Progenitor cell of endocrine pancreas (in vitro differentiated cells): ENCODE measurements around the gene OXSR1. TPM values are rescaled to one million over a fixed set of nuclear protein-coding genes. Genes with fewer than 3 reads are reported as not detected.

Source experiments
- DNase-seq: peaks from one replicate; pipeline ENCODE4 v3.0.0; 2021; ENCODE audit warnings: low spot score; ENCODE audit not compliant: unreplicated experiment
- H3K27ac Mint-ChIP-seq: 2 replicates; pipeline ENCODE4 v1.8.0; 2021; ENCODE audit warnings: mild to moderate bottlenecking, moderate library complexity, mixed read lengths
- H3K27me3 Mint-ChIP-seq: 2 replicates; pipeline ENCODE4 v1.8.0; 2021; ENCODE audit warnings: mixed read lengths
- H3K36me3 Mint-ChIP-seq: 2 replicates; pipeline ENCODE4 v1.8.0; 2022; ENCODE audit warnings: mixed read lengths; ENCODE audit not compliant: insufficient read depth
- H3K4me1 Mint-ChIP-seq: 2 replicates; pipeline ENCODE4 v1.8.0; 2021; ENCODE audit warnings: low read depth, mixed read lengths
- H3K4me3 Mint-ChIP-seq: 2 replicates; pipeline ENCODE4 v1.8.0; 2021; ENCODE audit warnings: low read depth, mild to moderate bottlenecking, moderate library complexity, mixed read lengths
- H3K9me3 Mint-ChIP-seq: 2 replicates; pipeline ENCODE4 v1.8.0; 2021; ENCODE audit warnings: low read depth, mixed read lengths
- total RNA-seq: library from RNA; stranded (reverse); gene quantifications from 2 replicates; pipeline ENCODE4 v1.2.1, GENCODE V29; 2021
- TF ChIP-seq, protein P1 (sequence below): fragments of 200-600 bp; sonication (generic); IDR thresholded peaks from one replicate; pipeline ENCODE4 v1.5.0; 2021; ENCODE audit warnings: antibody characterized with exemption, mild to moderate bottlenecking; ENCODE audit not compliant: unreplicated experiment

OXSR1 gene
- total RNA-seq, 1 donor from 2014 or later, result 55.5 TPM

DNA sequence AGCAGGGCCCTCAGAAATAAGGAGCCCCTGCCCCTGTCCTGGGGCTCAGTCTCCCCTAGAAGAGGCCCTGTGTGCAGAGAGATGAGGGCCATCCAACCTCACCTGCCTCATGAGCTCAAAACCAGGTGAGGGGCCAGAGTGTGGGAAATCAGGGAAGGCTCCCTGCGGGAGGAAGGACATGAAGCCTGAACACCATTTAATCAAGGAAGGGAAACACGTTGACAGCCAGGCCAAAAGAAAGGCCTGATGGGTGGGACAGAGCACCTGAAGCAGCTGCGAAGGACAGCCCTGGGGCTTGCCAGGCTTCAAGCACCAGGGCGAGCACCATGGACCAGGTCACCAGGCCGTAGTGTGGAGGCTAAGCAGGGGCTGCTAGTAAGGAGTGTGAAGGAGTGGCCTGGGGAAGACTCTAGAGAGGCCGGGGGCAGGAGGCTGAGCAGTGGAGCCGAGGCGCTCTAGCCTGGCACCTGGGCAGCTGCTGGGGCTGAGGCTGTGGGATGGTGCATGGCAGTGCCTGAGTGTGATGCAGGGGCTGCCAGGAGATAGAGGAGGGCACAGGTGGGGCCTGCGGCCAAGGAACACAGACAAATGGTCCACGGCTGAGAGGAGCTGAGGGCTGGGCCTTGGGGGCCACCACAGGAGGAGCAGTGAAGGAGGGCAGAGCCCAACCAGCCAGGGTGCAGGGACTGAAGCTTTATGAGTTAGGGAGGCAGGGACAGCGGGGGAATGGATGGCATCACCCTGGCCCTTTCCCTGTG is 44.5 kb upstream of the OXSR1 start:
- TF ChIP-seq, protein P1, sequence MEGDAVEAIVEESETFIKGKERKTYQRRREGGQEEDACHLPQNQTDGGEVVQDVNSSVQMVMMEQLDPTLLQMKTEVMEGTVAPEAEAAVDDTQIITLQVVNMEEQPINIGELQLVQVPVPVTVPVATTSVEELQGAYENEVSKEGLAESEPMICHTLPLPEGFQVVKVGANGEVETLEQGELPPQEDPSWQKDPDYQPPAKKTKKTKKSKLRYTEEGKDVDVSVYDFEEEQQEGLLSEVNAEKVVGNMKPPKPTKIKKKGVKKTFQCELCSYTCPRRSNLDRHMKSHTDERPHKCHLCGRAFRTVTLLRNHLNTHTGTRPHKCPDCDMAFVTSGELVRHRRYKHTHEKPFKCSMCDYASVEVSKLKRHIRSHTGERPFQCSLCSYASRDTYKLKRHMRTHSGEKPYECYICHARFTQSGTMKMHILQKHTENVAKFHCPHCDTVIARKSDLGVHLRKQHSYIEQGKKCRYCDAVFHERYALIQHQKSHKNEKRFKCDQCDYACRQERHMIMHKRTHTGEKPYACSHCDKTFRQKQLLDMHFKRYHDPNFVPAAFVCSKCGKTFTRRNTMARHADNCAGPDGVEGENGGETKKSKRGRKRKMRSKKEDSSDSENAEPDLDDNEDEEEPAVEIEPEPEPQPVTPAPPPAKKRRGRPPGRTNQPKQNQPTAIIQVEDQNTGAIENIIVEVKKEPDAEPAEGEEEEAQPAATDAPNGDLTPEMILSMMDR, result no peak
- Mint-ChIP-seq H3K27me3 (peaks cover 2% of the 10 kb centered on the region), H3K9me3 (no peaks in the 10 kb centered on the region), H3K4me3 (no peak overlapping the region), H3K36me3 (peaks cover 18% of the 10 kb centered on the region), H3K27ac (peak overlapping the region; percentile 87), H3K4me1 (no peaks in the 10 kb centered on the region)
- DNase-seq, result no peak

DNA sequence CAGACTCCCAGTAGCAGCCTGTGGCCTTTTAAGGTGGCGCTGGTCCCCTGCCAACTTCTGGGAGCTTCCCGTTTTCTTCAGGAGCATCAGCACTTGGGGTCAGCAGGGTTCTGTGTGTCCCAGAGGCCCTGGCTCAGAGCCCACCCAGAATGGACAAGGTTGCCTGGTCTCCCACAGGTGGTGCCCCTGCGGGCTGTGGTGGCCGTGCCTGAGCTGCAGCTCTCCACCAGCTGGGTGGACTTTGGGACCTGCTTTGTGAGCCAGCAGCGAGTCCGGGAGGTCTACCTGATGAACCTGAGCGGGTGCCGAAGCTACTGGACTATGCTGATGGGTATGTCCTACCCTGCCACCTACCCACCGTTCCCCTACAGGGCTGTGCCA is 43.9 kb upstream of the OXSR1 start:
- Mint-ChIP-seq H3K9me3 (no peaks in the 10 kb centered on the region), H3K27me3 (no peaks in the 10 kb centered on the region), H3K27ac (no peak overlapping the region), H3K36me3 (peaks cover 18% of the 10 kb centered on the region), H3K4me3 (no peak overlapping the region), H3K4me1 (no peaks in the 10 kb centered on the region)
- no peak for DNase-seq
- TF ChIP-seq, protein P1, result no peak

DNA sequence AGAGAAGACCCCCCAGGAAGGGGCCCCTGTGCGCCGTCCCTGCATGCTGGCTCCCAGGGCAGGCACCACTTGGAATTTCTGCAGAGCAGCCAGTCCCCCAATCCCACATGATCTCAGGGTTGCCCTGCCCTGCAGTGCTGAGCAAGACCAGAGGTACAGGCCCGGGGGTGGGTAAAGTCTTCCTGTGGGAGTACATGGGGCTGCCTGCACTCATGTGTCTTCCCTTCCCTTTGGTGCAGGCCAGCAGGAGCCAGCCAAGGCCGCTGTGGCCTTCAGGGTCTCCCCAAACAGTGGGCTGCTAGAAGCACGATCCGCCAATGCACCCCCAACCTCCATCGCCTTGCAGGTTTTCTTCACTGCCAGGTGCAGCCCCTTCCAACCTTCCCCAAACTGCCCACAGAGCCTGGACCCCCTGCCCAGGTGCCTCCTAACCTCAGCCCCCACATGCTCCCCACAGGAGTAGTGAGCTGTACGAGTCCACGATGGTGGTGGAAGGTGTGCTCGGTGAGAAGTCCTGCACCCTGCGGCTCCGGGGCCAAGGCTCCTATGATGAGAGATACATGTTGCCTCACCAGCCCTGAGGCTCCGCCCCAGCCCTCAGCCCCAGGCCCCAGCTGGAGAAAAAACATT is 43.4 kb upstream of the OXSR1 start:
- Mint-ChIP-seq H3K36me3 (peaks cover 18% of the 10 kb centered on the region), H3K9me3 (no peaks in the 10 kb centered on the region)
- TF ChIP-seq, protein P1, result no peak

DNA sequence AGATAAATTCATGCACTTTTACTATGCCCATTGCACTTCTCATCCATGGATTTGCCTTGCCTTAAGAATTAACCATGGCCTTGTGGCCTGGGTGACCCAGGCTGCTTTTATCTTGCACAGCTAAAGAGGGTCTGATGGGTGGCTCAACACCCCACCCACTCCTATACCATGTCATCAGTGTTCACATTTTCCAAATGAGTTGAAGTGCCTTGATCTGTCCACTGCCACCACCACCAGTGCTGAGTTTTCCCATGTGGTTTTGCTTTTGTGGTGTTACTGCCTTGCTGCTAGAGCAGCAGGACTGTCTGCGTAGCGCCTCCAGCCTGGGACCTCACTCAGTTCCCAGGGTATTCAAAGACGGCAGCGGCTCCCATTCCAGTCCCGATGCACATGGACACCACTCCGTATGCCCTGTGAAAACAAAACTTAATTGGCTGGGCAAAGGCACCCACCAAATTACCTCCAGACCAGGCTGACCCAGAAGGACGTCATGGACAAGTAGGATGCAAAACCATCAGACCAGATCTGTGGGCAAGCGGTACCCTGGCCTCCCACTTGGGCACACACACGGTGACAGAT is 42.5 kb upstream of the OXSR1 start:
- H3K36me3 Mint-ChIP-seq, result peaks cover 22% of the 10 kb centered on the region
- H3K27ac Mint-ChIP-seq, result no peak overlapping the region
- H3K27me3 Mint-ChIP-seq, result no peaks in the 10 kb centered on the region
- no peak overlapping the region for H3K4me3 Mint-ChIP-seq
- TF ChIP-seq, protein P1, result no peak
- DNase-seq, result no peak
- no peaks in the 10 kb centered on the region for H3K4me1 Mint-ChIP-seq
- H3K9me3 Mint-ChIP-seq, result no peaks in the 10 kb centered on the region

More for the DNA sequence above, 43.4 kb upstream of the OXSR1 start:
- H3K27ac Mint-ChIP-seq, result no peak overlapping the region
- no peaks in the 10 kb centered on the region for H3K27me3 Mint-ChIP-seq
- no peak overlapping the region for H3K4me3 Mint-ChIP-seq
- no peak for DNase-seq
- no peaks in the 10 kb centered on the region for H3K4me1 Mint-ChIP-seq

DNA sequence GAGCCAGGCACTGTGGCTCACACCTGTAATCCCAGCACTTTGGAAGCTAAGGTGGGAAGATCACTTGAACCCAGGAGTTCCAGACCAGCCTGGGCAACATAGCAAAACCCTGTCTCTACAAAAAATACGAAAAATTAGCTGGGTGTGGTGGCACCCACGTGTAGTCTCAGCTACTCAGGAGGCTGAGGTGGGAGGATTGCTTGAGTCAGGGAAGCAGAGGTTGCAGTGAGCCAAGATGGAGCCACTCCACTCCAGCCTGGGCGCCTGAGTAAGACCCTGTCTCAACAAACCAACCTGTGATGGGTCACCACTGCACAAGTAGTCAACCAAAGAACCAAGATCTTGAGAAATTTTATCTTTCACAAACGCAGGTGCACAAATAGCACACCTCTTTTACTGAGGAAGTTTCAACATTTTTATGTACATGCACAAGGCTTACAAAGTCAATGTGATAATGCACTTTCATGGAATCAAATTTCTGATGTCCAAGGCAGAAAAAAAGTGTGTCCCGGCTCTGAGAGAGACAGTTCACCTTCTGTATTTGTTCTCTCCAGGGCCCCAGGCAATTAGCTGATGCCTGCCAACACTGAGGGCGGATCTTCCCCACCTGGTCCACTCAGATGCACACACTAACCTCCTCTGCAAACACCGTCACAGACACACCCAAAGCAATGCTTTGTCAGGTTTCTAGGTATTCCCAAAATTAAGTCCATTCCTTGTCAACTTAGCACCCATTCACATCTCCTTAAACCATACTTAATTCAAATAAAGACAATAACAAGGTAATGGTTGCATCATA is 40.8 kb upstream of the OXSR1 start:
- no peak overlapping the region for H3K4me3 Mint-ChIP-seq
- H3K4me1 Mint-ChIP-seq, result no peaks in the 10 kb centered on the region
- no peak for DNase-seq
- no peaks in the 10 kb centered on the region for H3K27me3 Mint-ChIP-seq
- H3K27ac Mint-ChIP-seq, result peak overlapping the region; percentile 34
- TF ChIP-seq, protein P1, result no peak
- H3K36me3 Mint-ChIP-seq, result peaks cover 22% of the 10 kb centered on the region
- H3K9me3 Mint-ChIP-seq, result no peaks in the 10 kb centered on the region
